K562 (cell line): ENCODE data around the gene ABCG2.
"Not testable (repeated sequence)": the region's sequence is repeated elsewhere in the genome, so short reads cannot be mapped to it uniquely, and the experiment has no call there.

Experiments
- CBFB ChIP-seq: sonication (generic); formaldehyde crosslinking; IDR thresholded peaks from 2 replicates; pipeline ENCODE4 v1.4.0; 2020; ENCODE audit warnings: mild to moderate bottlenecking, missing genetic modification reagents
- MED1 ChIP-seq: sonication (generic); formaldehyde crosslinking; IDR thresholded peaks from 2 replicates; pipeline ENCODE4 v1.8.1; 2023; ENCODE audit warnings: missing genetic modification reagents, borderline replicate concordance
- NR2C2 ChIP-seq, 2 experiments: fragments of 200-800 bp in 1 of 2; sonication (Bioruptor generic) in 1 of 2; sonication (generic) in 1 of 2; formaldehyde crosslinking in 1 of 2; IDR thresholded peaks; 2 replicates each; pipeline versions ENCODE4 v1.6.1 to v1.8.0; 2016 to 2022; ENCODE audit warnings: mild to moderate bottlenecking in 1 of 2, missing compliant biosample characterization in 1 of 2, missing genetic modification characterization in 1 of 2, missing genetic modification reagents in 1 of 2
- POLR2AphosphoS5 ChIP-seq: IDR thresholded peaks from 2 replicates; pipeline ENCODE4 v1.6.1; 2011; ENCODE audit warnings: mild to moderate bottlenecking, low read depth, low read length, moderate library complexity; ENCODE audit not compliant: control insufficient read depth, insufficient read depth
- YBX1 ChIP-seq: fragments of 450-650 bp; IDR thresholded peaks from 2 replicates; pipeline ENCODE4 v1.7.1; 2016; ENCODE audit warnings: mild to moderate bottlenecking
- TF ChIP-seq, protein P1 (sequence below), 3 experiments: IDR thresholded peaks in 2 of 3; conservative IDR thresholded peaks in 1 of 3; 2 replicates each; pipeline ENCODE4 v1.5.1; 2011 to 2012; ENCODE audit warnings: low read length in 3 of 3, mild to moderate bottlenecking in 3 of 3, control low read depth in 2 of 3, improper control_type of control experiment in 1 of 3, inconsistent platforms in 1 of 3, low read depth in 1 of 3, mixed read lengths in 1 of 3, moderate library complexity in 1 of 3; ENCODE audit not compliant: insufficient read depth in 2 of 3
- TF ChIP-seq, protein P2 (sequence below), 3 experiments: fragments of 200-800 bp in 1 of 3; sonication (Bioruptor generic) in 1 of 3; sonication (generic) in 1 of 3; formaldehyde crosslinking in 1 of 3; IDR thresholded peaks; 2 replicates each; pipeline versions ENCODE4 v1.6.1 to v1.8.0; 2016 to 2022; ENCODE audit warnings: mild to moderate bottlenecking in 2 of 3, missing compliant biosample characterization in 2 of 3, missing genetic modification characterization in 2 of 3, missing genetic modification reagents in 1 of 3

DNA sequence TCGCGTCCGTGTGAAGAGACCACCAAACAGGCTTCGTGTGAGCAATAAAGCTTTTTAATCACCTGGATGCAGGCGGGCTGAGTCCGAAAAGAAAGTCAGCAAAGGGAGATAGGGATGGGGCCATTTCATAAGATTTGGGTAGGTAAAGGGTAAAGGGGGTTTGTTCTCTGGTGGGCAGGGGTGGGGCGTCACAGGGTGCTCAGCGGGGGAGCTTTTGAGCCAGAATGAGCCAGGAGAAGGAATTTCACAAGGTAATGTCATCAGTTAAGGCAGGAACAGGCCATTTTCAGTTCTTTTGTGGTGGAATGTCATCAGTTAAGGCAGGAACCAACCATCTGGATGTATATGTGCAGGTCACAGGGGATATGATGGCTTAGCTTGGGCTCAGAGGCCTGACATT is 6.1 kb downstream of the ABCG2 start:
- TF ChIP-seq NR2C2 (CRISPR knock-in tag; IDR thresholded peaks at IDR 0.05); NR2C2 (tag; IDR thresholded peaks at IDR 0.05); POLR2AphosphoS5; CBFB (CRISPR knock-in tag); YBX1; MED1 (CRISPR knock-in tag): not testable (repeated sequence)
- TF ChIP-seq, protein P1, sequence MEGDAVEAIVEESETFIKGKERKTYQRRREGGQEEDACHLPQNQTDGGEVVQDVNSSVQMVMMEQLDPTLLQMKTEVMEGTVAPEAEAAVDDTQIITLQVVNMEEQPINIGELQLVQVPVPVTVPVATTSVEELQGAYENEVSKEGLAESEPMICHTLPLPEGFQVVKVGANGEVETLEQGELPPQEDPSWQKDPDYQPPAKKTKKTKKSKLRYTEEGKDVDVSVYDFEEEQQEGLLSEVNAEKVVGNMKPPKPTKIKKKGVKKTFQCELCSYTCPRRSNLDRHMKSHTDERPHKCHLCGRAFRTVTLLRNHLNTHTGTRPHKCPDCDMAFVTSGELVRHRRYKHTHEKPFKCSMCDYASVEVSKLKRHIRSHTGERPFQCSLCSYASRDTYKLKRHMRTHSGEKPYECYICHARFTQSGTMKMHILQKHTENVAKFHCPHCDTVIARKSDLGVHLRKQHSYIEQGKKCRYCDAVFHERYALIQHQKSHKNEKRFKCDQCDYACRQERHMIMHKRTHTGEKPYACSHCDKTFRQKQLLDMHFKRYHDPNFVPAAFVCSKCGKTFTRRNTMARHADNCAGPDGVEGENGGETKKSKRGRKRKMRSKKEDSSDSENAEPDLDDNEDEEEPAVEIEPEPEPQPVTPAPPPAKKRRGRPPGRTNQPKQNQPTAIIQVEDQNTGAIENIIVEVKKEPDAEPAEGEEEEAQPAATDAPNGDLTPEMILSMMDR (IDR thresholded peaks at IDR 0.05 in 2 of 3, conservative IDR thresholded peaks at IDR 0.05 in 1 of 3; ENCODE audit: insufficient read depth in 2 of 3, low read depth in 1 of 3, low read length in 3 of 3) = not testable (repeated sequence)
- TF ChIP-seq, protein P2, sequence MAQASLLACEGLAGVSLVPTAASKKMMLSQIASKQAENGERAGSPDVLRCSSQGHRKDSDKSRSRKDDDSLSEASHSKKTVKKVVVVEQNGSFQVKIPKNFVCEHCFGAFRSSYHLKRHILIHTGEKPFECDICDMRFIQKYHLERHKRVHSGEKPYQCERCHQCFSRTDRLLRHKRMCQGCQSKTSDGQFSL (CRISPR knock-in tag; IDR thresholded peaks at IDR 0.05) = not testable (repeated sequence)
- TF ChIP-seq, protein P2 (tag; IDR thresholded peaks at IDR 0.05) = not testable (repeated sequence)
